Measurements from ENCODE around the gene ACTL6B.

ACTL6B gene

GRCh38 chr7:100626530-100627237 is 29.6 kb downstream of the ACTL6B start:
- DNase-seq (ENCODE audit: low read depth, low spot score) = peak; percentile 73
- in situ Hi-C loops (cut with HindIII; ENCODE audit: low sequenced_read_pairs) = no loop called here
- H3K4me3 ChIP-seq (ENCODE audit: low read depth, low read length) = peak overlapping the region; percentile 13
- TF ChIP-seq, protein P1, sequence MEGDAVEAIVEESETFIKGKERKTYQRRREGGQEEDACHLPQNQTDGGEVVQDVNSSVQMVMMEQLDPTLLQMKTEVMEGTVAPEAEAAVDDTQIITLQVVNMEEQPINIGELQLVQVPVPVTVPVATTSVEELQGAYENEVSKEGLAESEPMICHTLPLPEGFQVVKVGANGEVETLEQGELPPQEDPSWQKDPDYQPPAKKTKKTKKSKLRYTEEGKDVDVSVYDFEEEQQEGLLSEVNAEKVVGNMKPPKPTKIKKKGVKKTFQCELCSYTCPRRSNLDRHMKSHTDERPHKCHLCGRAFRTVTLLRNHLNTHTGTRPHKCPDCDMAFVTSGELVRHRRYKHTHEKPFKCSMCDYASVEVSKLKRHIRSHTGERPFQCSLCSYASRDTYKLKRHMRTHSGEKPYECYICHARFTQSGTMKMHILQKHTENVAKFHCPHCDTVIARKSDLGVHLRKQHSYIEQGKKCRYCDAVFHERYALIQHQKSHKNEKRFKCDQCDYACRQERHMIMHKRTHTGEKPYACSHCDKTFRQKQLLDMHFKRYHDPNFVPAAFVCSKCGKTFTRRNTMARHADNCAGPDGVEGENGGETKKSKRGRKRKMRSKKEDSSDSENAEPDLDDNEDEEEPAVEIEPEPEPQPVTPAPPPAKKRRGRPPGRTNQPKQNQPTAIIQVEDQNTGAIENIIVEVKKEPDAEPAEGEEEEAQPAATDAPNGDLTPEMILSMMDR (IDR thresholded peaks at IDR 0.05; ENCODE audit: low read depth, low read length) = no peak

GRCh38 chr7:100626055-100626454 is 30.2 kb downstream of the ACTL6B start:
- no peak for DNase-seq (ENCODE audit: low read depth, low spot score)
- in situ Hi-C loops (cut with HindIII; ENCODE audit: low sequenced_read_pairs) = no loop called here
- TF ChIP-seq, protein P1 (IDR thresholded peaks at IDR 0.05; ENCODE audit: low read depth, low read length) = no peak
- no peak overlapping the region for H3K4me3 ChIP-seq (ENCODE audit: low read depth, low read length)

DNA sequence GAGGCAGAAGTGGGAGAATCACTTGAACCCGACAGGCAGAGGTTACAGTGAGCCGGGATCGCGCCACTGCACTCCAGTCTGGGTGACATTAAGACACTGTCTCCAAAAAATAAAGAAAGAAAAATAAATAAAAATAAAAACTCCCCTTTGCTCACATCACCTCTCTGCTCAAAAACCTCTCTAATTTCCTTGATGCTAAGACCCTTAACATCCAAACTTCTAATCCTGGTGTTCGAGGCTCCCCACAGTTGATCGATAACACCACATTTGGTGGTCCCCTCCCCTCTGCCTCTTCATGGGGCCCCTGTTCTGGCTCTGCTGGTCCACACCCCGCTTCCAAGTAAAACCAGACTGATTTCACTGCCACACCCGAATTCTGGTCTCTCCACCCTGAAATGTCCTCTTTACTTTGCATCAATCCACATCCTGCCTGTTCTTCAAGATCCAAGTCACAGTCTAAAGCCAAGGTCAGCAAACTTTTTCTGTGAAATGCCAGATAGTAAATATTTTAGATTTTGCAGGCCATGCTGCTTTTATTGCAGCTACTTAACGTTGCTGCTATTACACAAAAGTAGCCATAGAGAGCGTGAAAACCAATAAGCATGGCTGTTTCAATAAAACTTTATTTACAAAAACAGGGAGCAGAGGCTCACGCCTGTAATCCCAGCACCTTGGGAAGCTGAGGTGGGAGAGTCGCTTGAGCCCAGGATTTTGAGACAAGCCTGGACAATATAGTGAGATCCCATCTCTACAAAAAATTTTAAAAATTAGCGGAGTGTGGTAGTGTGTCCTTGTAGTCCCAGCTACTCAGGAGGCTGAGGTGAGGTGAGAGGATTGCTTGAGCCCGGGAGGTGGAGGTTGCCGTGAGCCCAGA is 32.1 kb downstream of the ACTL6B start:
- H3K4me3 ChIP-seq (ENCODE audit: low read depth, low read length) = no peak overlapping the region
- DNase-seq (ENCODE audit: low read depth, low spot score) = no peak
- TF ChIP-seq, protein P1 (IDR thresholded peaks at IDR 0.05; ENCODE audit: low read depth, low read length) = no peak
- in situ Hi-C loops (cut with HindIII; ENCODE audit: low sequenced_read_pairs) = no loop called here

GRCh38 chr7:100621554-100621953 is 34.7 kb downstream of the ACTL6B start:
- no peak for DNase-seq (ENCODE audit: low read depth, low spot score)
- in situ Hi-C loops (cut with HindIII; ENCODE audit: low sequenced_read_pairs) = no loop called here
- H3K4me3 ChIP-seq (ENCODE audit: low read depth, low read length) = no peak overlapping the region
- TF ChIP-seq, protein P1 (IDR thresholded peaks at IDR 0.05; ENCODE audit: low read depth, low read length) = no peak

- no peak overlapping the region for H3K4me3 ChIP-seq (ENCODE audit: low read depth, low read length)
- TF ChIP-seq, protein P1 (IDR thresholded peaks at IDR 0.05; ENCODE audit: low read depth, low read length) = no peak
- in situ Hi-C loops (cut with HindIII; ENCODE audit: low sequenced_read_pairs) = no loop called here
- DNase-seq (ENCODE audit: low read depth, low spot score) = no peak
These were observed 35.4 kb downstream of the ACTL6B start for GRCh38 chr7:100620804-100621203.

- in situ Hi-C loops (cut with HindIII; ENCODE audit: low sequenced_read_pairs) = no loop called here
- TF ChIP-seq, protein P1 (IDR thresholded peaks at IDR 0.05; ENCODE audit: low read depth, low read length) = no peak
- no peak for DNase-seq (ENCODE audit: low read depth, low spot score)
These were observed 36.0 kb downstream of the ACTL6B start for GRCh38 chr7:100620239-100620638.

More at GRCh38 chr7:100620239-100620638, 36.0 kb downstream of the ACTL6B start:
- H3K4me3 ChIP-seq (ENCODE audit: low read depth, low read length) = no peak overlapping the region

Measured in astrocyte of the spinal cord (primary cell).